Vagina (tissue), 2 donors: Measurements from ENCODE around the gene SLC39A1. TPM values are rescaled to one million over a fixed set of nuclear protein-coding genes. Genes with fewer than 3 reads are reported as not detected.

Experiments used
- DNase-seq, 2 donors: peaks; one replicate each; pipeline ENCODE4 v3.0.0-alpha.2; 2017; ENCODE audit errors: extremely low spot score in 2 of 2
- H3K27ac ChIP-seq: fragments of 200-600 bp; sonication (generic); one replicate; pipeline ENCODE4 v1.5.1; 2019
- H3K27me3 ChIP-seq: fragments of 200-600 bp; sonication (generic); one replicate; pipeline ENCODE4 v1.5.1; 2019
- H3K36me3 ChIP-seq, 2 donors: fragments of 200-600 bp; sonication (generic); one replicate each; pipeline ENCODE4 v1.5.1; 2017 to 2019
- H3K4me1 ChIP-seq: fragments of 200-600 bp; sonication (generic); one replicate; pipeline ENCODE4 v1.5.1; 2019
- H3K4me3 ChIP-seq, 2 donors: fragments of 200-600 bp; sonication (generic); 1 replicate in 1 of 2; 2 replicates in 1 of 2; pipeline ENCODE4 v1.5.1; 2016 to 2019
- H3K9me3 ChIP-seq: fragments of 200-600 bp; sonication (generic); one replicate; pipeline ENCODE4 v1.5.1; 2019
- CTCF ChIP-seq, 3 experiments: fragments of 450-650 bp in 2 of 3; fragments of 200-600 bp in 1 of 3; sonication (generic) in 1 of 3; IDR thresholded peaks; one replicate each; pipeline ENCODE4 v1.5.1; 2017 to 2019; ENCODE audit warnings: antibody characterized with exemption in 3 of 3, mild to moderate bottlenecking in 2 of 3, moderate library complexity in 2 of 3
- POLR2A ChIP-seq, 2 donors: fragments of 450-650 bp; IDR thresholded peaks; one replicate each; pipeline ENCODE4 v1.6.1; 2017; ENCODE audit warnings: antibody characterized with exemption in 2 of 2, mild to moderate bottlenecking in 2 of 2, moderate library complexity in 2 of 2
- POLR2AphosphoS5 ChIP-seq, 2 donors: sonication (generic); formaldehyde crosslinking; IDR thresholded peaks; one replicate each; pipeline ENCODE4 v1.9.0; 2017; ENCODE audit warnings: antibody characterized with exemption in 2 of 2, mild to moderate bottlenecking in 2 of 2, low read depth in 1 of 2; ENCODE audit not compliant: insufficient read depth in 1 of 2
- intact Hi-C: fragments of 100-400 bp; cut with DNase I; formaldehyde crosslinking; loops from one replicate; pipeline ENCODE4 v1.15.1; 2023
- total RNA-seq: library from RNA; depleted of rRNA; stranded (reverse); fragments of >200 nt; gene quantifications from one replicate; pipeline ENCODE4 v1.2.3, GENCODE V29; 2016

Gene SLC39A1
- total RNA-seq, 1 donor from 2014 or later = 77.8 TPM

- peaks cover 54% of the 10 kb centered on the region for H3K4me1 ChIP-seq
- intact Hi-C loops = loop anchor here (10.0 kb wide), 1 partner anchor 282 kb away; the partner anchor contains the start of genes ILF2 and NPR1
- no peaks in the 10 kb centered on the region for H3K9me3 ChIP-seq
- no peak for DNase-seq
- peak overlapping the region; percentile 90 for H3K27ac ChIP-seq
- TF ChIP-seq CTCF (IDR thresholded peaks at IDR 0.05) (no peak), POLR2AphosphoS5 (IDR thresholded peaks at IDR 0.05; ENCODE audit: insufficient read depth in 1 of 2, low read depth in 1 of 2) (no peak), POLR2A (IDR thresholded peaks at IDR 0.05) (no peak)
- H3K36me3 ChIP-seq = peaks cover 0 to 27% of the 10 kb centered on the region in 2 donors
- peak overlapping the region; percentile 89 to 97 for H3K4me3 ChIP-seq
- no peaks in the 10 kb centered on the region for H3K27me3 ChIP-seq
These were observed 6.2 kb downstream of the SLC39A1 start for GRCh38 chr1:153956997-153957715.

GRCh38 chr1:153954826-153955225 lies 8.5 kb downstream of the SLC39A1 start:
- Histone ChIP-seq H3K4me3 (no peak overlapping the region), H3K36me3 (peaks cover 0 to 41% of the 10 kb centered on the region in 2 donors), H3K4me1 (peaks cover 45% of the 10 kb centered on the region), H3K27me3 (no peaks in the 10 kb centered on the region), H3K9me3 (no peaks in the 10 kb centered on the region), H3K27ac (no peak overlapping the region)
- TF ChIP-seq POLR2A (IDR thresholded peaks at IDR 0.05) = no peak
- no peak for TF ChIP-seq POLR2AphosphoS5 (IDR thresholded peaks at IDR 0.05; ENCODE audit: insufficient read depth in 1 of 2, low read depth in 1 of 2)
- no peak for TF ChIP-seq CTCF (IDR thresholded peaks at IDR 0.05)
- no peak for DNase-seq
- intact Hi-C loops = loop anchor here (10.0 kb wide), 1 partner anchor 280 kb away; the partner anchor contains the start of genes ILF2 and NPR1

GRCh38 chr1:153953859-153954365 lies 9.4 kb downstream of the SLC39A1 start:
- Histone ChIP-seq H3K27me3 (no peaks in the 10 kb centered on the region), H3K36me3 (peaks cover 0 to 48% of the 10 kb centered on the region in 2 donors), H3K27ac (no peak overlapping the region), H3K4me1 (peaks cover 39% of the 10 kb centered on the region), H3K9me3 (no peaks in the 10 kb centered on the region), H3K4me3 (no peak overlapping the region)
- intact Hi-C loops = loop anchor here (10.0 kb wide), 1 partner anchor 279 kb away; the partner anchor contains the start of genes ILF2 and NPR1
- TF ChIP-seq POLR2AphosphoS5 (IDR thresholded peaks at IDR 0.05; ENCODE audit: insufficient read depth in 1 of 2, low read depth in 1 of 2) (no peak), POLR2A (IDR thresholded peaks at IDR 0.05) (no peak), CTCF (IDR thresholded peaks at IDR 0.05) (no peak)
- no peak for DNase-seq

GRCh38 chr1:153951801-153952200 lies 11.5 kb downstream of the SLC39A1 start:
- H3K27me3 ChIP-seq = no peaks in the 10 kb centered on the region
- intact Hi-C loops = loop anchor here (10.0 kb wide), 1 partner anchor 277 kb away; the partner anchor contains the start of genes ILF2 and NPR1
- no peak for TF ChIP-seq CTCF (IDR thresholded peaks at IDR 0.05)
- no peak for TF ChIP-seq POLR2A (IDR thresholded peaks at IDR 0.05)
- no peak for TF ChIP-seq POLR2AphosphoS5 (IDR thresholded peaks at IDR 0.05; ENCODE audit: insufficient read depth in 1 of 2, low read depth in 1 of 2)
- no peak for DNase-seq
- peaks cover 30% of the 10 kb centered on the region for H3K4me1 ChIP-seq
- no peaks in the 10 kb centered on the region for H3K9me3 ChIP-seq
- H3K4me3 ChIP-seq = no peak overlapping the region
- H3K36me3 ChIP-seq = peaks cover 0 to 62% of the 10 kb centered on the region in 2 donors
- H3K27ac ChIP-seq = no peak overlapping the region

- Histone ChIP-seq H3K27me3 (no peaks in the 10 kb centered on the region), H3K36me3 (peaks cover 0 to 62% of the 10 kb centered on the region in 2 donors), H3K4me1 (peaks cover 26% of the 10 kb centered on the region), H3K4me3 (no peak overlapping the region), H3K27ac (no peak overlapping the region), H3K9me3 (no peaks in the 10 kb centered on the region)
- no peak for DNase-seq
- TF ChIP-seq POLR2AphosphoS5 (IDR thresholded peaks at IDR 0.05; ENCODE audit: insufficient read depth in 1 of 2, low read depth in 1 of 2) (no peak), POLR2A (IDR thresholded peaks at IDR 0.05) (no peak), CTCF (IDR thresholded peaks at IDR 0.05) (no peak)
- intact Hi-C loops = loop anchor here (10.0 kb wide), 1 partner anchor 276 kb away; the partner anchor contains the start of genes ILF2 and NPR1
These were observed 12.2 kb downstream of the SLC39A1 start for GRCh38 chr1:153951183-153951582.
